ENCODE results near the gene MAML2. TPM values are rescaled to one million over a fixed set of nuclear protein-coding genes. Genes with fewer than 3 reads are reported as not detected.

The MAML2 gene
- total and polyA plus RNA-seq, 2 of the 8 experiments (the other 6 are each of a cell fraction or from before 2014, with no cell fraction given) = 3.8 to 6.6 TPM

GRCh38 chr11:96329855-96330510, 13.0 kb downstream of the MAML2 start (continued):
- TF ChIP-seq USF2 (IDR thresholded peaks at IDR 0.05; ENCODE audit: low read length) = no peak
- no peak for TF ChIP-seq EZH2 (IDR thresholded peaks at IDR 0.05; ENCODE audit: low read depth, low read length, severe bottlenecking)
- no peak for TF ChIP-seq YY1 (IDR thresholded peaks at IDR 0.05; ENCODE audit: low read depth, low read length)
- no peak for TF ChIP-seq RFX5 (IDR thresholded peaks at IDR 0.05; ENCODE audit: borderline replicate concordance, low read depth, low read length)
- TF ChIP-seq CHD2 (IDR thresholded peaks at IDR 0.05; ENCODE audit: low read length) = no peak
- TF ChIP-seq CTCF (IDR thresholded peaks at IDR 0.05; ENCODE audit: control extremely low read depth in 1 of 3, insufficient read depth in 1 of 3, low read depth in 1 of 3, low read length in 3 of 3) = no peak
